Brain pericyte (primary cell): ENCODE results near the gene SOCS1.

Experiments used
- DNase-seq: peaks from one replicate; pipeline ENCODE4 v3.0.0-alpha.2; 2012; ENCODE audit warnings: low read depth, low spot score

The SOCS1 gene

GRCh38 chr16:11262915-11263314, 6.9 kb upstream of the SOCS1 start:
- no peak for DNase-seq

GRCh38 chr16:11260596-11260966, 4.6 kb upstream of the SOCS1 start:
- no peak for DNase-seq

- DNase-seq, result no peak
Measured at GRCh38 chr16:11259655-11260595, 3.9 kb upstream of the SOCS1 start.

DNA sequence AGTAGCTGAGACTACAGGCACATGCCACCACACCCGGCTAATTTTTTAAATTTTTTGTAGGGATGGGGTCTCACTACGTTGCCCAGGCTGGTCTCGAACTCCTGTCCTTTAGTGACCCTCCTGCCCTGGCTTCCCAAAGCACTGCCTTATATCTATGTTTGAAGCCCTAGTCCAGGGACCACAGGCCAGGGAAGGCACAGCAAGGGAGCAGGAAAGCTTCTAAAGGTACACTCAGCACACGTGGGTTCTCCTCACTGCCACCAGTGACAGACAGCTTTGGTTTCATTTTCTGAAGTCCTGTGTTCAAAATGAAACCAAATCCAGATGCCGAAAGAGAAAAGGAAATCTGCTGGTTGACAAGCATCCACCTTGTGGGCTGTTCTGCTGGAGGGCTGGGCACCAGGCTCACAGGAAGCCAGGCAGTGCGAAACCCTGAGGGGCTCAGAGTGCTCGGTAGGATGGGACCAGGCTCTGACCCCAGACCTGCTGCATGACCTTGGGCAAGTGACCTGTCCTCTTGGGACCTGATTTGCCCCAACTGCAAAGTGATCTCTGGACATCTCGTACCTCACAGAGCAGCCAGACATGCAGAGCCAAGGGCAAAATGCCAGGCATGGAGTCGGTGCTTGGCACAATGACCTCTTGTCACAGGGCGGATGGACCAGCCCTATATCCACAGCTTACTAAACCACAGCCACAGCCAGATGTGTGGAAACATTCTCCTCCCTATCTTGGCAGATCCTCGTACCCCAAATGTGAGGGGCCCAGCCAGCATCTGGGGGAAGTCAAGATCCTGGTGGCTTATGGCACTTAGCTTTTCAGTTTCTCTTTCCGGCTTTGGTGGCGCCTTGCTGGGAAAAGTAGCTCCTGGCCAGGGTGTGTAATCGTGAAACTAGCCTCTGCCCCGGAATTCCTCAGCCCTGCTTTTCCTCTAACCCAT, 2.8 kb upstream of the SOCS1 start:
- DNase-seq, result no peak

GRCh38 chr16:11257131-11257938, 1.3 kb upstream of the SOCS1 start:
- DNase-seq, result no peak

- no peak for DNase-seq
Measured at GRCh38 chr16:11256661-11257130, 692 bp upstream of the SOCS1 start.

DNA sequence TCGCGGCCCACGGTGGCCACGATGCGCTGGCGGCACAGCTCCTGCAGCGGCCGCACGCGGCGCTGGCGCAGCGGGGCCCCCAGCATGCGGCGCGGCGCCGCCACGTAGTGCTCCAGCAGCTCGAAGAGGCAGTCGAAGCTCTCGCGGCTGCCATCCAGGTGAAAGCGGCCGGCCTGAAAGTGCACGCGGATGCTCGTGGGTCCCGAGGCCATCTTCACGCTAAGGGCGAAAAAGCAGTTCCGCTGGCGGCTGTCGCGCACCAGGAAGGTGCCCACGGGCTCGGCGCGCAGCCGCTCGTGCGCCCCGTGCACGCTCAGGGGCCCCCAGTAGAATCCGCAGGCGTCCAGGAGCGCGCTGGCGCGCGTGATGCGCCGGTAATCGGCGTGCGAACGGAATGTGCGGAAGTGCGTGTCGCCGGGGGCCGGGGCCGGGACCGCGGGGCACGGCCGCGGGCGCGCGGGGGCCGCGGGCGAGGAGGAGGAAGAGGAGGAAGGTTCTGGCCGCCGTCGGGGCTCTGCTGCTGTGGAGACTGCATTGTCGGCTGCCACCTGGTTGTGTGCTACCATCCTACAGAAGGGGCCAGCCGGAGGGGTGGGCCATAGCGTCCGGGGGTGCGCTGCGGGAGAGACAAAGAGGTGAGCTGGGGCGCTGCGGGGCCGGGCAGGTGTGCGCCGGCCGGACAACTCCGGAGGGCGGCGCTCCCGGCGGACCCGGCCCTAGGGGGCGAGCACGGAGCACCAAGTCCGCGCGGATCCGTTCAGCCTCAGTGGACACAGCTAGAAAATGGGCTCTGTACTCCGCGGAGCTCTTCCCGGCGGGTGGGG, 879 bp downstream of the SOCS1 start:
- DNase-seq, result no peak

GRCh38 chr16:11253995-11254912, 1.8 kb downstream of the SOCS1 start:
- DNase-seq, result no peak

DNA sequence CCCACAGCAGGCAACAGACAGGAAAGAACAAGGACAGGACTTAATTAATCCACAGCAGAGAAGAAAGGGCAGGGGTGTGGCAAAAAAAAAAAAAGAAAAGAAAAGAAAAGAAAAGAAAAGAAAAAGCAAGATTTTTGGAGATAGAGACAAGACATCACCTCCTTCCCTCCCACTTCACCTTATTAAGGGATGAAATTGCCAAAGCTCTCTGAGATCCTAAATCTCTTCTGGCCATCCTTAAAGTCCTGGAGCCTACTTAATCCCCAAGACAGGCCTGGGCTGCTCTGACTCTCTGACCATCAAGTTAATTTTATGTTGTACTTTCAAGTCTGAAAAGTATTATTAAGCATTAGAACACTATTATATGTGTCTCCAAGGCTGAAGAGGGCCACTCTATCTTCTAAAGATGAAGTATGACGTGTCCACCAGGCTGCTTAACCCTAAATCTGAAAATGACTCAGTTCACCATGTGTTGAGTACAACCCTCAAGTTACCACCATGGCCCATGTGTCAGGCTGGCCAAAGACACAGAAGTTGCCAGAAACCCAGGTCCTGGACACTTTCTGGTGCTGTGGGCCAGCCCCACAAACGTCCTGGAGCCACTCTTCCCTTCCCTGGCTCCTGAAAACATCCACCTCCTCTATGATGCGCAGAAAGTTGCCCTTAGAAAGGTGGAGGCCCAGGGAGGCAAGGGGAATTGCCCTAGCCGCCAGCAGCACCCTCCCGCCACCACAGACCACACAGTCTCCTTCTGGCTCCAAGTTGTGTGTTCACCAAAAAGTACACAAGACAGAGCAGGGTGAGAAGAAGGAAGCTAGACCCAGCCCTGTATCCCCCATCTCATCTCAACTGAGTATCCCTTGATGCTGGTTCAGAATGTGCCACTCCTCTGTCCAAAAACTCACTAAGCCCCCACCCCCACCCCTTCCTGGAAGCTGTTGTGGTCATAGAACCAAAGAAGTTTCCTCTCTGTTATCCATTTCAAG, 2.7 kb downstream of the SOCS1 start:
- DNase-seq, result no peak

DNA sequence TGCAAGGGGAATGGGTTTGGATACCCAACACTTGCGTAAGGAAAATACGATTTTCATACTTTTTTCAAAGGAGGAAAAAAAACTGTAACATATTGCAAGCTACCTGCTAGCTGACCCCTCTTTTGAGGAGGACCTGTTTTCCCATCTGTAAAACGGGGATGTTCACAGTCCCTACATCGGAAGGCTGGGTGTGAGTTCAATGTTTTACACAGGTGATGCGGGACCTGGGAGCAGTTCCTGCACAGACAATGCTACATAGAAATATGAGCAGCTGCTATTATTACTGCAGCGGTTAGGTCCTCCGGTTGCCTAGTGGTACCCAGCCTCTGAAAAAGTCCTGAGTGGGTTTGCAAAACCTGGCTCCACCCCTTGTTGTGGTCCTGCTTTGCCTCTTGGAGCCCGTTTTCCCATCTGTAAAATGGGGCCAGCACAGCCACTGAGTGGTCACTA, 3.5 kb downstream of the SOCS1 start:
- DNase-seq, result no peak

DNA sequence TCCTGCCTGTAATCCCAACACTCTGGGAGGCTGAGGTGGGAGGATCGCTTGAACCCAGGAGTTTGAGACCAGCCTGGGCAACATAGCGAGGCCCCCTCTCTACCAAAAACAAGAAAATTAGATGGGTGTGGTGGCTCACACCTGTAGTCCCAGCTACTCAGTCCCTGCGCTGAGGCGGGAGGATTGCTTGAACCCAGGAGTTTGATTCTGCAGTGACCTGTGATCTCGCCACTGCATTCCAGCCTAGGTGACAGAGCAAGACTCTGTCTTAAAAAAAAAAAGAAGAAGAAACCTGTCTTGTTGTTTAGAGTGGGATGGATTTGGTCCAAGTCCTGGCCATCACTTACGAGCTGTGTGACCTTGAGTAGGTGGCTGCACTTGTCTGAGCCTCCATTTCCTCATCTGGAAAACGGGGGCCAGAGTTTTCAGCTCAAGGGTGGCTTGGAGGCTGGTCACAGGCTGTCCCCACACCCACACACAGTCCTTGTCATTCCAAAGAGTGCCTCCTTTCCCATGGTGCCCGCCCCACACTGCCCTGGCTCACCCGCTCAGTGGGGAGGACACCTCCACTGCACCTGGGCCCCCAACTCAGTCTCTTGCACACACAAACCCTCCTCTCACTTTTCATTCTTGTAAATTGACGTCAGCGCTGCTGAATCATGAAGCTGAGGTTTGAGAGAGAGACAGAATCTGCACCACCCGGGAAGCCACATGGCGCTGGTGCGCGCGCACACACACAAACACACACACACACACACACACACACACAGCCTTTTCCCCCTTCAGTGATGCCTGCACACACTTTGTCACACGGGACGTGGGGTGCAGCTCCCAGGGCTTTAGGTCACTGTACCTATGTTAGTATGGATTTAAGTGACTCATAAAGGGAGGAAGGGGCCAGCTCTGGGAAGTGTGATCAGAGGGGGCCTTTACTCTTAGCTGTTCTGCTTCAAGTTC, 4.2 kb downstream of the SOCS1 start:
- DNase-seq, result no peak

DNA sequence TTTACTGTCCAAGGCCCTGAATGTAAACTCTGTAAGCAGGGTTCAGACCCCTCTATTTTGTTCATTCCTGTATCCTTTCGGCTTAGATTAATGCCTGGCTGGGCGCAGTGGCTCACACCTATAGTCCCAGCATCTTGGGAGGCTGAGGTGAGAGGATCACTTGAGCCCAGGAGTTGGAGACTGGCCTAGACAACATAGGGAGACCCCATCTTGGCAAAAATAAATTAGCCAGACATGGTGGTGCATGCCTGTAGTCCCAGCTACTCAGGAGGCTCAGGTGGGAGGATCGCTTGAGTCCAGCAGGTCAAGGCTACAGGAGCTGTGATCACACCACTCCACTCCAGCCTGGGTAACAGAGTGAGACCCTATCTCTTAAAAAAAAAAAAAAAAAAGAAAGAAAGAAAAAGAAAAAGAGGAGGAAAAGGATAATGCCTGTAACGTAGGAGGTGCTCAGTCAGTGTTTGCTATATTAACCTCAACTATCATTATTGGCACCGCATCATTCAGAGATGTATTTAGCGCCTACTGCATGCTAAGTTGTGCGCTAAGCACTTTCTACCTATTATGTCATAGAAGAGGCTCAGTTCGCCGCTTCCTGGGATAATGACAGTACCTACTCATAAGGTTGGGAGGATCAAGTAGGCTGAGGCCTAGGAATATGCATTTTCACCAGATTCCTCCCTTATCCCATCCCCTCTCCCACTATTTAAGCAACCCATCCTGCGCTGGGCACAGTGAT, 5.0 kb downstream of the SOCS1 start:
- no peak for DNase-seq

- DNase-seq, result no peak
Measured at GRCh38 chr16:11250091-11250785, 5.8 kb downstream of the SOCS1 start.

DNA sequence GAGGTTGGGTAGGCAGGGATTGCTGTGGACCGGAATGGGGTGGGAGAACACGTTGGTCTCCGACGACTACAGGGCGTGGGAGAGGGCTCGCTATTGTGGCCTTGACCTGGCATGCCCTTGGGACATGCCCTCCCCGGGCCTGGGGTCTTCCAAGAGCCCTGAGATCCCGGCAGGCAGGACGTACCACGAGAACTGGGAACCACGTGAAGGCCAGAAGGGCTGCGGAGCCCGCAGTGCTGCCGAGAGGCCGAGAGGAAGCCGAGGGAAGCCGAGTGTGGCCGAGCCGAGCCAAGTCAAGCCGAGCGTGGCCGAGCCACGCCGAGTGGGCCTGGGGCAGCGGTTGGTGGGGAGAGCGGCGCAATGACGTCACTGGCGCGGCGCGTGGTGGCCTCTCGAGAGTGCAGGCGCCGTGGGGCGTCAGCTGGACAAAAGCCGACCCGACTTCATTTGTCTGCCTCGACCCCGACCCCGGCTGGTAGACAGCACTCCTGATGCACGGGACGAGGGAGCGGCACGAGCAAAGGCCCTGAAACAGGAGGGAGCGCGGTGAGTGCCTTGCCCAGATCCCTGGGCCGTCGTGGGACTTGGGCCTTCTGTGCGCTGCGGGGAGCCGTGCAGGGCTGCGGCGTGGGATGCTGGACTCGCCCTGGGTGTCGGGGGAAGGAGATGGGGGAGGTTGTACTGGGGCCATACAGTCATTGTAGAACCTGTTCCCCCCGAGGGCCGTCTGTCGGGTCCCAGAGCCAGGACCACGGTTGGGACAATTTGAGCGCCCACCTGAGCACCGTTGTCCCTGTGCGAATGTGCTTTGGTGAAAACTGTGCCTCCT, 6.6 kb downstream of the SOCS1 start:
- DNase-seq, result no peak

DNA sequence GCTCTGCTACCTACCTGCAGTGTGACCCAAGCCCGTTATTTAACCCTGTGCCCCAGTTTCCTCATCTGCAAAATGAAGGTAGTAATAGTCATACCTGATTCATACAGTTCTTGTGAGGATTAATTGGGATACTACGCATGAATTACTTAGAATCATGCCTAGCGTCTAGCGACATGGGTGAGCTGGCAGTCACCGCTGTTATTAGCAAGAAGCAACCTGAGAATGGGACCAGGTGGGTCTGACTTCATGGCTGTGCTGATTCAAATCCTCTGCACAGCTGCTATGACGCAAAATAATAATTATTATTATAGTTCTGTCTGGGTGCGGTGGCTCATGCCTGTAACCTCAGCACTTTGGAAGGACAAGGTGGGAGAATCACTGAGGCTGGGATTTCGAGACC, 7.9 kb downstream of the SOCS1 start:
- no peak for DNase-seq
